Measurements from ENCODE around the gene SNX5. TPM values are rescaled to one million over a fixed set of nuclear protein-coding genes. Genes with fewer than 3 reads are reported as not detected.

SNX5 gene
- total RNA-seq, 1 donor from 2014 or later: 29.2 TPM

GRCh38 chr20:17993546-17993945 is 25.0 kb upstream of the SNX5 start:
- ATAC-seq (no peak), DNase-seq (ENCODE audit: low spot score) (no peak)

- ATAC-seq (no peak), DNase-seq (ENCODE audit: low spot score) (no peak)
Measured at GRCh38 chr20:17992847-17993513, 24.4 kb upstream of the SNX5 start.

- DNase-seq (ENCODE audit: low spot score) (no peak), ATAC-seq (no peak)
Measured at GRCh38 chr20:17992224-17992637, 23.6 kb upstream of the SNX5 start.

DNA sequence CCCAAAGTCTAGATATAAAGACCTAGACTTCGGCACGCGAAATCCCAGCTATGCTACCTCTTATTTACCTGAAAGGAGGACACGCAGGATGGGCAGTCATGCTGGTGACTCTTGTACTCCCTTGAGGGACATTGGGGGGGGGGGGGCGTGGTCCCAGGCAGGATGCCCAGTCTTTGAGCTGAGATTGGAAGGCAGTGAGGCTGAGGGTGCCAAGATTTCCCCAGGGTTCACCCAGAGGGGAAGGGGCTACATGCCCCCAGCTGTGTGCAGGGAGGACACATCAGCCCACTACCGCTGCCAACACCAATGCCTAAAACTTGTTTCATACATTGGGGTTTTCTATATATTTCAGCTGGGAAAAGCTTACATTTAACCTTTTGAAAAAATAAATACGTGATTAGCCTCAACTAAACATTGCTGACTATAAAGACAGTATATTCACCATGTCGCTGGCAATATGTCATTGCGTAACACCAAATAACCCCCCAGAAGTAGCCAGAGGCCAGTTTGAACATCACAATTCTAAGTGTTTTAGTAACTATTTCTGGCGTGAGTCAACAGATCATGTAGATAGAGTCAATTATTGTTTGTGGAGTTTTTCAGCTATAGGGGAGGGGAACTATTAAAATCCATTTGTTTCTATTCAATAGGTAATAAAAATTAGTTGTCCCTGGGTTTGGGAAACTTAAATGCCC is 21.8 kb upstream of the SNX5 start:
- no peak for DNase-seq (ENCODE audit: low spot score)
- no peak for ATAC-seq

DNA sequence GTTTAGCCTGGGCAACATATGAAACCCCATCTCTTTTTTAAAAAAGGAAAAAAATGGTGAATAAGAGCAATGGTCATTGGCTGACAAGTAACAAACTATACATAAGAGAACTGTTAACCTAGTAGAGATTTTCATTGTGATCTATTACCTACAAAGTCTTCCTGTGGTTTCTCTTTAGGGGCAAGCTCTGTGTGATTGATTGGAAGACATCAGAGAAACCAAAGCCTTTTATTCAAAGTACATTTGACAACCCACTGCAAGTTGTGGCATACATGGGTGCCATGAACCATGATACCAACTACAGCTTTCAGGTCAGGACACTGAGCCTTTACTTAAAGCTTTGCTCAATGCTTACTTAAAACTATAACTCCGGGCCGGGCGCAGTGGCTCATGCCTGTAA is 19.4 kb upstream of the SNX5 start:
- ATAC-seq: no peak

GRCh38 chr20:17985388-17986018 is 16.9 kb upstream of the SNX5 start:
- peak; percentile 96 for ATAC-seq
- DNase-seq (ENCODE audit: low spot score): no peak

More for the DNA sequence above, 19.4 kb upstream of the SNX5 start:
- DNase-seq (ENCODE audit: low spot score): no peak

- DNase-seq (ENCODE audit: low spot score) (no peak), ATAC-seq (no peak)
Measured at GRCh38 chr20:17976305-17976704, 7.7 kb upstream of the SNX5 start.

DNA sequence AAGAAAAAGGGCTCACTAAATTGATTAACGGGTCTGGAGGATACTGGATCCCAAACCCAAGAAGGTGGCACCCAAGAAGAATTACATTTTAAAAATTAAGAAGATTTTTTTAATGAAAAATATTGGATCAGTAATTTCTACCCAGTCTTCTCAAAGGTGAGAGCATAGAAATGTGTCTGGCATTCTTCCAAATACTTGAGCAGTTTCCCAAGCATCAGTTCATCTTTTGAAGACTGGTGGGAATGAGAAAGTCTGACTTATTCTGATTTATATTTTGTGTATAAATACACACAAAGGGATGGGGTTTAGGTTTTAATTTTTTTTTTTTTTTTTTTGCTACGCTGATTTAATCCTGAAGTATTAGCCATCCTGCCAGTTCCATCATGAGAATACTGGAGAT is 3.5 kb upstream of the SNX5 start:
- ATAC-seq (no peak), DNase-seq (ENCODE audit: low spot score) (no peak)

DNA sequence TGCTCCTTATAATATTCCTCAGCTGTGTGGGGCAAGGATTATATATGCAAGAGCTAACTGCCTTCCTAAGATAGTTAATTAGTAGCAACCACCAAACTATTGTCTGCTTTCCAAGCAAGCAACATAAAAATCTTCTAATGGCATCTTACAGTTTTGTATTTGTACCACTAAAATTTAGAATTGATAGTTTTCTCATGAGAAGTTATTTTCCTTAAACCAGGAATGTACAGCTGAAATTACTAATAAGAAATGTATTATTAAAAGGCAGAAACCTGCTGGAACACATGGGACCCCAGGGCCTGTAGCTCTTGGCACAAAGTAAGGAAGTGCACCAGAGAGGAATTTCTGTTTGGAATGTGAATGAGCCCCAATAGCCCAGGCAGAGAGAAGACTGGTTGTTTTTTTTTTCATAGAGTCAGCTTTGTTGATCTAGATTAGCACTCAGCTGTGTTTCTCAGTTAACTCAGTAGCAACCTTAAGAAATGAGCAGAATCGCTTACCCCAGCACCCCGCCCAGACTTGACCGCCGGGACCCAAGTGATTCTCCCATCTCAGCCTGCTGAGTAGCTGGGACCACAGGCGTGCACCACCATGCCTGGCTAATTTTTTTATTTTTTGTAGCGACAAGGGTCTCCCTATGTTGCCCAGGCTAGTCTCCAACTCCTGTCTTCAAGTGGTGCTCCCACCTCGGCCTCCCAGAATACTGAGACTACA is 2.9 kb upstream of the SNX5 start:
- no peak for ATAC-seq
- no peak for DNase-seq (ENCODE audit: low spot score)

DNA sequence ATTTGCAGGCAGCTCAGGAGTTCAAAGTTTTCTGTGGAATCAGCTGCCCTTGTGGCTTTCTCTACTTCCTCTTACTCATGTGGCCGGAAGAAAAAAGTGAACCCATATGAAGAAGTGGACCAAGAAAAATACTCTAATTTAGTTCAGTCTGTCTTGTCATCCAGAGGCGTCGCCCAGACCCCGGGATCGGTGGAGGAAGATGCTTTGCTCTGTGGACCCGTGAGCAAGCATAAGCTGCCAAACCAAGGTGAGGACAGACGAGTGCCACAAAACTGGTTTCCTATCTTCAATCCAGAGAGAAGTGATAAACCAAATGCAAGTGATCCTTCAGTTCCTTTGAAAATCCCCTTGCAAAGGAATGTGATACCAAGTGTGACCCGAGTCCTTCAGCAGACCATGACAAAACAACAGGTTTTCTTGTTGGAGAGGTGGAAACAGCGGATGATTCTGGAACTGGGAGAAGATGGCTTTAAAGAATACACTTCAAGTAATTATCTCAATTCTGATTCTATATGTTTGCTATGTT is 1.4 kb upstream of the SNX5 start:
- peak; percentile 55 for DNase-seq (ENCODE audit: low spot score)
- no peak for ATAC-seq

DNA sequence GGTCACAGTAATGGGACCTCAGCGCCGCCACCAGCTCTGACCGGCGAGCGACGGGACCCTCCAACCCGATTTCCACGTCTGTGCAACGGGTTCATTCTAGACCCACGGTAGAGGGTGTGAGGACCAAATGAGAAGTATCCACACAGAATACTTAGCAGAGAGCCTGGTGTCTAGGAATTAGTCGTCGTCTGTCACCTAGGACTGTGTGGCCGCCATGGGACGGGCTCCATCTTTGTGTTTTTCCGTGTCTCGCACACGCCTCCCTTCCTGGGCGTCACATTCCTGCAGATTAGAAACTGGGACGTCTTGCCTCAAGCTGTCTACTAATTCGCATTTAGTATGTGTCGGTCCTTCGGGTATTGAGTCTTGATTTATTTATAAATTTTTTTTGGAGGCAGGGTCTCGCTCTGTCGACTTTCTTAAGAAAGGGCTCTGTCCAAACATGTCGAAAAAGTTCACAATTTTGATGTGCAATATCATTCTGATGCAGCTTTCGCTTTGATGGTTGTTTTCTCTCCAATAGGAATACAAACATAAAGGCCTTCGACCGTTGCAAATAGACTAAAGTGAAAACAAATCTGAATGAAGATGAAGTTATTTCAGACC is 787 bp upstream of the SNX5 start:
- no peak for DNase-seq (ENCODE audit: low spot score)
- peak; percentile 42 for ATAC-seq

GRCh38 chr20:17967521-17968365 is 851 bp downstream of the SNX5 start:
- DNase-seq (ENCODE audit: low spot score): no peak
- ATAC-seq: peak; percentile 7

GRCh38 chr20:17966432-17967310 is 1.9 kb downstream of the SNX5 start:
- no peak for ATAC-seq
- no peak for DNase-seq (ENCODE audit: low spot score)

DNA sequence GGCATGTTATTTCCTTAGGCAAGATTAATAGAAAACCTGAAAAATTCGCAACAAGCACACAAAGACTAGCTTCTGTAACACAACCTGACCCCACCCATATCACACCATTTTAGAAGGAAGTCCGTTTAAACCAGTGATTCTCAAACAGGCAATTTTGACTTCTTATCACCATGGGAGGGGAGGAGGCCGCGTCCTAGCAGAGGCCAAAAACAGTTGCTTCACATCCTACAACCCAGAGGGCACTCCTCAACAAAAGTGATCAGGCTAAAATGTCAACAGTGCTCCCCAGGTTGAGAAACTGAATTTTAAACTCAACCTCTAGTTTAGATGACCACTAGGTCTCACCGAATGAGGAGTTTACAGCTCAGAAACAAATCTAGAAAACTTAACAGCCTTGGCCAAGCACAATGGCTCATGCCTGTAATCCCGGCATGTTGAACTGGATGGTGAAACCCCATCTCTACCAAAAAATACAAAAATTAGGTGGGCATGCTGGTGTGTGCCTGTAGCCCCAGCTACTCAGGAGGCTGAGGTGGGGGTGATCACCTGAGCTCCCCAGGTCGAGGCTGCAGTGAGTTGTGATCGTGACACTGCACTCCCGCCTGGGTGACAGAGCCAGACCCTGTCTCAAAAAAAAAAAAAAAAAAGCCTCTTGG is 3.4 kb downstream of the SNX5 start:
- ATAC-seq (no peak), DNase-seq (ENCODE audit: low spot score) (no peak)

DNA sequence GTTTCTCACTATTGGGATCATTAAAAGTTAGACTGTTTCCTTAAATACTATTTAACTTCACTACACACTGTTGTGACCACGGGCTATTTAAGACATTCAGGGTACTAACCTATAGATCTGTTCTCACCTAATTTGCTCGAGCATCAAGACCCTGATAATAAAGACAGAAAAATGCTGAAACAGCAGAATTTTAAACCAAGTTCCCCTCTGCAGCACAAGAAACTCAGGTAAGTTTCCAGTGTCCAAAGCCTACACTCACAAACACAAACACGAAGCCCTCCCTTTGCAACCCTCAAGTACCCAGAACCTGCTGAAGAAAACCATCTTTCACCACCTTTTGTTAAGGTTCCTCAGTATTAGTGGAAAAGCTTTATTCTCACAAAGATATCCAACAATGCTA is 4.0 kb downstream of the SNX5 start:
- ATAC-seq (no peak), DNase-seq (ENCODE audit: low spot score) (no peak)

DNA sequence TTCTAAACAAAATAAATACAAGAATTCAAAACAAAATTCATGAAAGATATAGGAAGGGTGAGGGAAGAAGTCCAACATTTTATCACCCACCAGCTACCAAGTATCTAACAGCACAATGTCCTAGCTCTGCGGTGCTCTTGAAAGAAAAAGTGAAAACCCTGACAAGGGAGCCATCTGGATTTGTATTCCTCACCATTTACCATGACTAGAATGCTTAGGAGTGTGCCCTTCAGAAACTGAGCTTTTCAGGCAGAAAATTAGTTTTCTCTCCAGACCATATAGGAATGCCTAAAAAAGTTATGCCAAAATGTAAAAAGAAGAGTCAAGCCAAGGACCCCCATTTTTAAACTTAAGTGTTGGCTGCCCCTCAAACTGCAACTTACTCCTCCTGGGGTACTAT is 4.5 kb downstream of the SNX5 start:
- DNase-seq (ENCODE audit: low spot score) (no peak), ATAC-seq (no peak)

DNA sequence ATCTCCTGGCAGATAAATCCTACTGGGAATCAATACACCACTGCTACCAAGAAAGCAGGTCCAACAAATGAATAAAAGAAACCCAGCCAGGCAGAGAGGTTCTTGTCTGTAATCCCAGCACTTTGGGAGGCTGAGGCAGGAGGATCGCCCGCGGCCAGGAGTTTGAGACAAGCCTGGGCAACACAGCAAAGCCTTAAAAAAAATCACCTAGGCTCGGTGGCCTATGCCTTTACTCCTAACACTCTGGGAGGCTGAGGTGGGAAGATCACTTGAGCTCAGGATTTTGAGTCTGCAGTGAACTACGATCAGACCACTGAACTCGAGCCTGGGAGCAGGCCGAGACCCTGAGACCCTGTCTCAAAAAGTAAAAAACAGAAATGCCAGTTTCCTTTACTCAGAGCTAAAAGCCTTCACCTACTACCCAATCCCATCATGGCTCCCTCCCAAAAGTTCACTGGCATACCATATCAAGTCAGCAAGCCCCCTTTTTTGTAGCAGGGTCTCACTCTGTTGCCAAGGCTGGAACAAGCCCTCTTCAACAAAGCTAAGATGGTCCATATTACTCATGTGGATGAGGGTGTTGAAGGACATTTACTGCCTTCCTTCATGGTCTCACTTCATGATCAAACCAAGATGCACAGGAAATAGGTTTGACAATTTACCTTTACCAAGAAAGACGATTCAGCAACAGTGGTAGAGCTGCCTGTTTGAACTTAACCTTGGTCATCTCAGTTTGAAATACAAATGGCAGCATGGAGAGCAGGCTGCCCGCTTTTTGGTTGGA is 5.3 kb downstream of the SNX5 start:
- ATAC-seq (no peak), DNase-seq (ENCODE audit: low spot score) (no peak)

- DNase-seq (ENCODE audit: low spot score) (no peak), ATAC-seq (no peak)
Measured at GRCh38 chr20:17961587-17961940, 7.0 kb downstream of the SNX5 start.

Measured in left lobe of liver (tissue), 2 donors.